CD4-positive, alpha-beta T cell treated with Interleukin-4 for 4 hours (primary cell): ENCODE measurements around the gene TRAPPC12.
A peak's percentile ranks its signal among the peaks of the same experiment; 100 is the strongest.

Experiments used
- DNase-seq: peaks from one replicate; pipeline ENCODE4 v3.0.0-alpha.2; 2020

TRAPPC12 gene

DNA sequence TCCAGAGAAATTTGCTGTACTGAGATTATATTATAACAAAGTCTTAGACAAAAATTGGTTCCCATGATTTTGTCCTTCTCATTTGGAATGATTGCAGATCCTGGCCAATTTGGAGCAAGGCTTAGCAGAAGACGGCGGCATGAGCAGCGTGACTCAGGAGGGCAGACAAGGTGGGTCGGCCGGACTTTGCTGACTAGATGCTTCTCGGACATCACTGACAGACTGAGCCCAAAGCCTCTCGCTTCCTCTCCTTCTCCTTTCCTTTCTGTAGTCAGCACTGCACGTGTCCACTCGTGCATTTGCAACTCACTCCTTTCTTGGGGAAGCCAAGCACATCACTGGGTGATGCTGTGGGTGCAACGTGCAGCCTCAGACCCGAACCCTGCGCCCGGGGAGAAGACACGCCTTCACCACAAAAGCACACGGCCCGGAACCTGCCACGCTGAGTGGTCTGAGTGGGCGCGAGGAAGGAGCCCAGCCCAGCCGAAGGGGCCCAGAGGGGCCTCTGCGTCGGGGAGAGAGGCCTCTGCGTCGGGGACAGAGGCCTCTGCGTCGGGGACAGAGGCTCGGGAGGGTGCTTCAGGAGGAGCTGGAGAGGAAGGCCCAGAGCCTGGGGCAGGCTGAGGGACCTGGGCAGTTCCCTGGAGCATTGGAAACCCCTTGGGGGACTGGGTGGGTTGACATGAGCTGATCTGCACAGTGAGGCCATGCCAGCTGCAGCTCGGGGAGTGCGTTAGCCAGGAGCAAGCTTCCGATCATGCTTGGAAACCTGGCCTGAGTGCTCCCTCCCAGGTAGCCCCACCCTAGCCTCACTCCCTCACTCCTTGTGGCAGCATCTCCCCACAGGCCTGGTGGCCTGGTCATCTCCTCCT lies 78.3 kb downstream of the TRAPPC12 start:
- DNase-seq: no peak

GRCh38 chr2:3458396-3459184 lies 79.1 kb downstream of the TRAPPC12 start:
- no peak for DNase-seq

DNA sequence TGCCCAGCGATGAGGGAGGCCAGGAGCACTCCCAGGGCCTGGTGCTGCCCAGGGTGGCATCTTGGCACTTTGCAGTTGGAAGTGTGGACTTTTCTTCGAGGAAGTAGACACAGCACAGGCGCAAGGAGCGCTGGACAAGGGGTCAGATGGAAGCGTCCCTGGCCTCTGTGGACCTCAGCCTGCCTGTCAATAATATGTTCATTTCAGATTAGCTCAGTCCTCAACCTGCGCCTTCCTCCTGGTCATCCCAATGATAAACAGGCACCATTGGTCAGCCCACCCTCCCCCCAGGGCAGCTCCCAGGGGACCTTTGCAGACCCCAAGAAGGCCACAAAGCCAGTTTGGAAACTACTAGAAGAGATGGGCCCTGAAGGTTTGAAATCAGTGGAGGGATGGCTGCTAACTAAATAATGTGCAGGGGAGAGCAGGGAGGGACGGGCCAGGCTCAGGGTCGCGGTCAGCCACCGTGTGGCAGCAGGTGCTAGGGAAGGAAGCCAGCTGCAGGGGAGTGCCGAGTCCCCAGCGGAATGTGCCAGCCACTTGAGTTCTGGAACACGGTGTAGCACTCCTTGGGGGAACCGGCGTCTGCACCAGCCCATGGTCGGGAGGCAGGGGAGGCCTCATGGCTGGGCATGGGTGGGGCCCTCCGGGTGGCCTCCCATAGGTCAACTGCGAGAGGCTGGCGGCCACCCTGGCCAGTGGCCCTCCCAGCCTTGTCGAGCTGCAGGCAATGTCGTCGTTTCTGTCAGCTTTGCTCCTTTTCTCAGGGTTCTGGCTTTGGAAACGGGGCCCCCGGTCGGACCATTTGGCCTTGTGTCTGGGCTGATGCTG lies 79.9 kb downstream of the TRAPPC12 start:
- no peak for DNase-seq

GRCh38 chr2:3460156-3460555 lies 80.7 kb downstream of the TRAPPC12 start:
- DNase-seq: no peak

DNA sequence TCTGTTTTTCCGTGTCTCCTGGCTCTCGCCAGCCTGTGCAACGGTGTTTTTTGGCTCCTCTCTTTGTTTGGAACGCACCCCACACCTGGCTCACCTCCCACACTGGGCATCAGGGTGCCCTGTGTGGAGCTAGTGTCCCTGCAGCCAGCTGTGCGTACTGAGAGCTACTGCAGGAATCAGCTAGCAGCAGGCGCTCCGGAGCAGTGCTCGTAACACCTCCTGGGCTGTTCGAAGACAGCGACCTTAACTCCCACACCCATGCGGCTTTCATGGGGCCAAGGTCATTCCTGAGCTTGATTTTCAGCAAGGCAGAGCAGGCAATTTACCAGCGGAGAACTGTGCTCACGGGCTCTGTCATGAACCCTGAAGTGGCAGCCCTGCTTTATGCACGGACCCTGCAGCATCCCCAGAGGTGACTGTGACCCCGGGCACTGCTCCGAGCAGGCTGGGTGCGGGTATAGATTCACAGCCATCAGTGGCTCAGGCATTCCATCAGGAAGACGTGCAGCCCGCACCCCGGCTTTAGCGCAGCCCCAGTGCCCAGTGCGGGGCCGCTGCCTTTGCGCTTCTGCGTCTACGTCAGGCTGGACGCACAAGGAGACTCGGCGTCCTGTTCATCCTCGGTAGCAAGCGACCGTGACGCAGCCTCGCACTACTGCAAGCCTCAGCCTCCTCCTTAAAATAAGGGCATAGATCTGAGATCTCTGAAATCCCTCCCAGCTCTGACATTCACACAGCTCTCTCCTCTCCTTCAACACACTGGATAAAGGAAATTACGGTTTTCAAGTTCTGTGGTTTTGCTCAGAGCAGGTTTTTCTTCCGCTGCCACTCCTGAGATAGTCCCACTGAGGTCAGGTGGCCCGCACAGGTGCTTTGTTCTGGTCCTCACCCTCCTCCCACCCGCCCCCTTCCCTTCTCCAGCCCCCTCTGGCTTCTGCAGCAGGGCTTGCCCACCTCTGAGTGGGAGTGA lies 81.6 kb downstream of the TRAPPC12 start:
- DNase-seq: no peak

GRCh38 chr2:3461801-3462492 lies 82.5 kb downstream of the TRAPPC12 start:
- DNase-seq: peak; percentile 64

GRCh38 chr2:3462493-3463104 lies 83.1 kb downstream of the TRAPPC12 start:
- no peak for DNase-seq

GRCh38 chr2:3463186-3463835 lies 83.8 kb downstream of the TRAPPC12 start:
- DNase-seq: no peak

GRCh38 chr2:3463944-3464343 lies 84.5 kb downstream of the TRAPPC12 start:
- DNase-seq: no peak

DNA sequence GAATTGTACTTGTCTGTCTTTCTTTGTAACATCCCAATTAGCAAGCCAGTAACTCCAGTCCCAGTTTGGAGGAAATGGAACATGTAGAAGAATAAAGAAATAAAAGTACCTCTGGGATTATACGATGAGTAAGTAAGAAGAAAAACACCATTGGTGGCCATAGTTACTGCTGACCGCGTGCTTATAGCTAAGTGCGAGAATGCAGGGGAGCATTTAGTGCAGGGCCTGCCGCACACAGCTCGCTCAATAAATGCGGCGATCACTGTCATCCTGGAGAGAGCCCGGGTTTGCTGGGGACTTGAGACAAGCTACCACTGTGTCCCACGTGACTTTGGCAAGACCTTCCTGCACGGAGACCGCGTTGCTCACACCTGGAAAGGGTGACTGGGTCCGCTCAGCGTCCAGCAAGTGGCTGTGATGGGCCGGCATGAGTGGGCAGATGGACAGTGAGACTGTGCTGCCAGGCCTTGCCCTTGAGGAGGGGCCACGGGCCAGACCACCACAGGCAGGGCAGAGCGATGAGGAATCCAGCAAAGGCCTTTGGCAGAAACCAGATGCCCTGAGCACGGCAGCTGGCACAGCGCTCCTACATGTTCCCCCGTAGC lies 85.0 kb downstream of the TRAPPC12 start:
- DNase-seq: no peak

- no peak for DNase-seq
Observed at GRCh38 chr2:3465328-3465727, 85.8 kb downstream of the TRAPPC12 start.

DNA sequence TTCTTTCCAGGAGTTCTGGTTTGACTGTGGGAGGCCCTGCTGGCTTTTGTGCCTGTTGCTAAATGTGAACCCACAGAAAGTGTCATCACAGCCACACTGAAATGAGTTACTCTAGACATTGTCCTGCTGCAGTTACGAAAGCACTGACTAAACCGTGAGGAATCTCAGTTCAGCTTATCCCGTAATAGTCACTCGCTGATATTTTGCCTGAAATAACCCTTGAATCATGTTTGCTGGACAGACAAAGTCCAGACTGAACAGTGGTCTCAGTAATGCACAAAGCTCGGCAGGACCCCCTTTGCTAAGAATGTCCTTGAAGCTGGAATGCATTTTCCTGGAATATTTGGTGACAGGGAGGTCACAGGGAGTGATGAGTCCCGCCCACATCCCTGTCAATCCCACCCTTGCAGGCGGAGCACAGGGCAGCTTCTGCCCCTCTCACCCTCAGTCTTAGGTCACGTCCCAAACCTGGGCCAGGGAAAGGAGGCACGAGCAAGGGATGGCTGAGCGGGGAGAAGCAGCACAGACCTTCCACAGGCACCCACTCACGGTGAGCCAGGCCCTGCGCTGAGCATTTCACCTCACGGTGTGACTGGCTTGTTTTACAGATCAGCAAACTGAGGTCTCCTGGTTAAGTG lies 86.5 kb downstream of the TRAPPC12 start:
- DNase-seq: no peak

GRCh38 chr2:3466482-3466863 lies 87.0 kb downstream of the TRAPPC12 start:
- DNase-seq: no peak

DNA sequence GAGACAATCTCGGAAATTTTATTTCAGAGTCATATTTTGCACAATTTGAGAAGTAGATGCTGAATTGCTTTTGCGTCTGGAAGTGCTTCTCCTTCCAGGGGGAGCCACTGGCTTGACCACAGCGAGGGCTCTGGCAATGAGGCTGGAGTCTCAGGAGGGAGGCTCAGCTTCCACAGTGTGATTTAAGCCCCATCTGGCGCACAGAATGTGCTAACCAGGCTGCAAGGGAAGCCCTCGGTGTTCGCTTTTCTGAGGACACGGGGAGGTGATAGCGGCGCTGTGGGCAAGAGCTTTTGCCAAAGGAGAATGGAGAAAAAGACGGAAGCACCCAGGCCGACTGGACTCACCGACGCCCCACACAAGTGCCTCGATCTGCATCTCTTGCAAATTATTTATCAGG lies 87.5 kb downstream of the TRAPPC12 start:
- DNase-seq: no peak

DNA sequence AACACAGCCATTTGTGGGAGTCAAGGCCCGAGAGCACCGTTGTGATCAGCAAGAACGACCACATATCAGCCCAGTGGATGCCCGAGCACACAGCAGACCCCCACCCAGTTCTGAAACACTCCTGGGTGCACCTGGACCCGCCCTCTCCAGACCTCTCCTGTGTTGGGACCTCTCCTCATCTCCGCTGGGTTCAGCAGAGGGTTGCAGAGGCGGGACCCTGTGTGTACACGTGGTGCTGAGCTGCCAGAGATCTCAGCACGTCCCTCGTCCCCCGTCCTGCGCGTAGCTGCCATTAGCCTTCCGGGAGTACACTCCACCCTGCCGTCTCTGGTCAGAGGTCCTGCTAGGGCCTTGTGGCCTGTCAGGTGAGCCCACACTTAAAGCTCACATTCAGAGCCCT lies 88.2 kb downstream of the TRAPPC12 start:
- DNase-seq: no peak

GRCh38 chr2:3468296-3468988 lies 88.9 kb downstream of the TRAPPC12 start:
- no peak for DNase-seq

GRCh38 chr2:3469486-3469885 lies 90.0 kb downstream of the TRAPPC12 start:
- no peak for DNase-seq

GRCh38 chr2:3470166-3470651 lies 90.7 kb downstream of the TRAPPC12 start:
- no peak for DNase-seq
